SU-DHL-6 (cell line): ENCODE data around the gene PRKD2.
"Not testable (repeated sequence)": the region's sequence is repeated elsewhere in the genome, so short reads cannot be mapped to it uniquely, and the experiment has no call there.

ENCODE experiments used
- H2AFZ ChIP-seq: fragments of 200-600 bp; sonication (generic); 2 replicates; pipeline ENCODE4 v1.6.1; 2014; ENCODE audit warnings: low read depth, mild to moderate bottlenecking, moderate library complexity, mixed read lengths, antibody characterized with exemption, low read length; ENCODE audit not compliant: severe bottlenecking
- H3F3A ChIP-seq: fragments of 200-600 bp; shearing (Covaris generic); 2 replicates; pipeline ENCODE4 v1.6.0; 2016; ENCODE audit warnings: antibody characterized with exemption, mild to moderate bottlenecking; ENCODE audit not compliant: insufficient read depth
- H3K27ac ChIP-seq: fragments of 200-600 bp; sonication (generic); 2 replicates; pipeline ENCODE4 v1.5.1; 2016; ENCODE audit warnings: low read depth, mild to moderate bottlenecking, low read length, moderate library complexity, mixed read lengths
- H3K27me3 ChIP-seq: fragments of 200-600 bp; sonication (generic), shearing (Covaris generic); 2 replicates; pipeline ENCODE4 v1.6.0; 2014; ENCODE audit warnings: mild to moderate bottlenecking, low read length
- H3K36me3 ChIP-seq: fragments of 200-600 bp; sonication (generic); 2 replicates; pipeline ENCODE4 v1.6.1; 2014; ENCODE audit warnings: mild to moderate bottlenecking, low read length, mixed read lengths
- H3K4me2 ChIP-seq: fragments of 300-600, 200-600 bp; shearing (Covaris generic), sonication (generic); 2 replicates; pipeline ENCODE4 v1.6.0; 2014; ENCODE audit warnings: low read length, low read depth, mild to moderate bottlenecking; ENCODE audit not compliant: poor library complexity, severe bottlenecking
- H3K4me3 ChIP-seq: fragments of 200-600 bp; sonication (generic); 2 replicates; pipeline ENCODE4 v1.5.1; 2014; ENCODE audit warnings: antibody characterized with exemption, low read length, mild to moderate bottlenecking, mixed read lengths; ENCODE audit not compliant: insufficient read depth, poor library complexity, severe bottlenecking
- H3K79me2 ChIP-seq: fragments of 200-600 bp; sonication (generic); 2 replicates; pipeline ENCODE4 v1.6.1; 2014; ENCODE audit warnings: mild to moderate bottlenecking, low read length, moderate library complexity; ENCODE audit not compliant: insufficient read depth
- H3K9ac ChIP-seq: fragments of 200-600 bp; sonication (generic); 2 replicates; pipeline ENCODE4 v1.7.0; 2014; ENCODE audit warnings: mild to moderate bottlenecking, low read length
- H3K9me2 ChIP-seq: fragments of 200-600 bp; sonication (generic); replicated peaks from 2 replicates; pipeline ENCODE4 v1.6.1; 2014; ENCODE audit warnings: low read length; ENCODE audit not compliant: insufficient read depth
- H3K9me3 ChIP-seq: fragments of 200-600 bp; sonication (generic); 2 replicates; pipeline ENCODE4 v1.6.1; 2014; ENCODE audit warnings: low read length, mixed read lengths; ENCODE audit not compliant: insufficient read depth
- H4K20me1 ChIP-seq: fragments of 200-600 bp; sonication (generic); 2 replicates; pipeline ENCODE4 v1.6.1; 2014; ENCODE audit warnings: low read depth, mild to moderate bottlenecking, antibody characterized with exemption, low read length, moderate library complexity, mixed read lengths
- CTCF ChIP-seq: fragments of 200-600 bp; sonication (generic); IDR thresholded peaks from one replicate; pipeline ENCODE4 v1.5.1; 2017; ENCODE audit warnings: antibody characterized with exemption, mild to moderate bottlenecking, low read length, moderate library complexity; ENCODE audit not compliant: insufficient read depth, poor library complexity, severe bottlenecking
- EZH2phosphoT487 ChIP-seq: fragments of 200-600 bp; sonication (generic), shearing (Covaris generic); conservative IDR thresholded peaks from 2 replicates; pipeline ENCODE4 v1.6.1; 2018; ENCODE audit warnings: mild to moderate bottlenecking, antibody characterized with exemption, low read length, moderate library complexity, mixed read lengths

The PRKD2 gene

GRCh38 chr19:46714444-46715106 is 2.3 kb downstream of the PRKD2 start:
- Histone ChIP-seq H3K9me3 (no peaks in the 10 kb centered on the region), H3K4me2 (peak overlapping the region; percentile 86), H3K9me2 (no peaks in the 10 kb centered on the region), H3K79me2 (peaks cover 21% of the 10 kb centered on the region), H2AFZ (no peak overlapping the region), H3K9ac (peak overlapping the region; percentile 95), H4K20me1 (no peaks in the 10 kb centered on the region), H3K4me3 (peak overlapping the region; percentile 95), H3F3A (peaks cover 38% of the 10 kb centered on the region), H3K27me3 (no peaks in the 10 kb centered on the region), H3K36me3 (no peaks in the 10 kb centered on the region), H3K27ac (peak overlapping the region; percentile 82)
- no peak for TF ChIP-seq EZH2phosphoT487
- TF ChIP-seq CTCF, result no peak

- no peak for TF ChIP-seq CTCF
- no peak for TF ChIP-seq EZH2phosphoT487
- Histone ChIP-seq H3K4me3 (peak overlapping the region; percentile 95), H3F3A (peaks cover 32% of the 10 kb centered on the region), H2AFZ (no peak overlapping the region), H3K27me3 (no peaks in the 10 kb centered on the region), H3K36me3 (no peaks in the 10 kb centered on the region), H3K79me2 (peaks cover 21% of the 10 kb centered on the region), H3K4me2 (peak overlapping the region; percentile 86), H3K27ac (peak overlapping the region; percentile 82), H4K20me1 (no peaks in the 10 kb centered on the region), H3K9ac (peak overlapping the region; percentile 95), H3K9me2 (no peaks in the 10 kb centered on the region), H3K9me3 (no peaks in the 10 kb centered on the region)
Observed at GRCh38 chr19:46713781-46714443, 3.0 kb downstream of the PRKD2 start.

GRCh38 chr19:46712768-46713338 is 4.1 kb downstream of the PRKD2 start:
- H3K27me3 ChIP-seq, H2AFZ ChIP-seq, H3K9me2 ChIP-seq, H4K20me1 ChIP-seq, H3K4me2 ChIP-seq, H3K9me3 ChIP-seq, H3K36me3 ChIP-seq, H3K9ac ChIP-seq, H3K4me3 ChIP-seq: not testable (repeated sequence)
- H3K79me2 ChIP-seq, result peaks cover 21% of the 10 kb centered on the region
- H3K27ac ChIP-seq, result peak overlapping the region; percentile 82
- H3F3A ChIP-seq, result peaks cover 21% of the 10 kb centered on the region

GRCh38 chr19:46710687-46711086 is 6.2 kb downstream of the PRKD2 start:
- Histone ChIP-seq H3K79me2 (peaks cover 10% of the 10 kb centered on the region), H3K9ac (no peak overlapping the region), H3K27me3 (no peaks in the 10 kb centered on the region), H3K9me2 (no peaks in the 10 kb centered on the region), H3K4me3 (no peak overlapping the region), H3F3A (peaks cover 21% of the 10 kb centered on the region), H3K9me3 (no peaks in the 10 kb centered on the region), H3K36me3 (no peaks in the 10 kb centered on the region), H2AFZ (no peak overlapping the region), H3K4me2 (no peak overlapping the region), H4K20me1 (no peaks in the 10 kb centered on the region), H3K27ac (no peak overlapping the region)
- no peak for TF ChIP-seq CTCF
- TF ChIP-seq EZH2phosphoT487, result no peak
